Measurements from ENCODE around the gene CD93.

DNA sequence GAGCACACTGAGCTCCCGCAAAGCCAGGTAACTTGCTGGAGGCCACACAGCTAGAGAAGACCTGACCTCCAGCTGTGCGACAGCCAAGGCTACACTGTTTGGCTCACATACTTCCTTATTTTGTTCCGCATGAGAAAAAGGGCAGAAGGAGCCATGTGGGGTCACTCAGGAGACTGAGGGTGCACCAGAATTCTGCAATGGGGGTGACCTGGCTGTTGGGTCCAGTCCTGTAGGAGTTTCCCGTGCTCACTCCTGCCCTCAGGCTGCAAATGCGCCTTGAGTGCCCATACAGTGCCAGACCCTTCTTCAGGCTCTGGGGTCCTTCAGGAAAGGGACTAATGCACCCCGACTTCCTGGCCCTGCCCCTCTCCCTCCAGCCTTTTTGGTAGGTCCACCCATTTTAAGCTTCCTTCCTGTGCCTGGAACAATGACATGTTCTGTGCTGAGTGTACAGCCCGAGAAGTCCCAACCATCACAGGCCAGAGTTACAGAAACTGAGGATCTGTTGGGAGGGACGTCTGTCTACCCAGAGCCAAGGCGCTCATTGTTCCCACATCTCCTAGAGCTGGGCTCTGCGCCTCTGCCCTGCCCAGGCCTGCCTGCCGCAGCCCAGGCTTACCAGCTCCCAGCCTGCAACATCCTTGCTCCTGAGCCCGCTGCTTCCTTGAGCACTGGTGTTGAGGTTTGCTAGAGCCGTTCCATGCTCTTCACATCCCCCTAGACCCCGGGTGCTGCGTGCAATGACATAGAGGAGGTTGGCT is 33.5 kb upstream of the CD93 start:
- TF ChIP-seq RAD21 (IDR thresholded peaks at IDR 0.05; ENCODE audit: low read depth) = no peak
- no peak for TF ChIP-seq TEAD4 (IDR thresholded peaks at IDR 0.05)
- no peak for TF ChIP-seq EP300 (IDR thresholded peaks at IDR 0.05; ENCODE audit: borderline replicate concordance)
- TF ChIP-seq CEBPB (IDR thresholded peaks at IDR 0.05) = no peak
- TF ChIP-seq YY1 (IDR thresholded peaks at IDR 0.05; ENCODE audit: low read depth) = no peak
- TF ChIP-seq, protein P1, sequence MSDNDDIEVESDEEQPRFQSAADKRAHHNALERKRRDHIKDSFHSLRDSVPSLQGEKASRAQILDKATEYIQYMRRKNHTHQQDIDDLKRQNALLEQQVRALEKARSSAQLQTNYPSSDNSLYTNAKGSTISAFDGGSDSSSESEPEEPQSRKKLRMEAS (IDR thresholded peaks at IDR 0.05) = no peak
- TF ChIP-seq, protein P2, sequence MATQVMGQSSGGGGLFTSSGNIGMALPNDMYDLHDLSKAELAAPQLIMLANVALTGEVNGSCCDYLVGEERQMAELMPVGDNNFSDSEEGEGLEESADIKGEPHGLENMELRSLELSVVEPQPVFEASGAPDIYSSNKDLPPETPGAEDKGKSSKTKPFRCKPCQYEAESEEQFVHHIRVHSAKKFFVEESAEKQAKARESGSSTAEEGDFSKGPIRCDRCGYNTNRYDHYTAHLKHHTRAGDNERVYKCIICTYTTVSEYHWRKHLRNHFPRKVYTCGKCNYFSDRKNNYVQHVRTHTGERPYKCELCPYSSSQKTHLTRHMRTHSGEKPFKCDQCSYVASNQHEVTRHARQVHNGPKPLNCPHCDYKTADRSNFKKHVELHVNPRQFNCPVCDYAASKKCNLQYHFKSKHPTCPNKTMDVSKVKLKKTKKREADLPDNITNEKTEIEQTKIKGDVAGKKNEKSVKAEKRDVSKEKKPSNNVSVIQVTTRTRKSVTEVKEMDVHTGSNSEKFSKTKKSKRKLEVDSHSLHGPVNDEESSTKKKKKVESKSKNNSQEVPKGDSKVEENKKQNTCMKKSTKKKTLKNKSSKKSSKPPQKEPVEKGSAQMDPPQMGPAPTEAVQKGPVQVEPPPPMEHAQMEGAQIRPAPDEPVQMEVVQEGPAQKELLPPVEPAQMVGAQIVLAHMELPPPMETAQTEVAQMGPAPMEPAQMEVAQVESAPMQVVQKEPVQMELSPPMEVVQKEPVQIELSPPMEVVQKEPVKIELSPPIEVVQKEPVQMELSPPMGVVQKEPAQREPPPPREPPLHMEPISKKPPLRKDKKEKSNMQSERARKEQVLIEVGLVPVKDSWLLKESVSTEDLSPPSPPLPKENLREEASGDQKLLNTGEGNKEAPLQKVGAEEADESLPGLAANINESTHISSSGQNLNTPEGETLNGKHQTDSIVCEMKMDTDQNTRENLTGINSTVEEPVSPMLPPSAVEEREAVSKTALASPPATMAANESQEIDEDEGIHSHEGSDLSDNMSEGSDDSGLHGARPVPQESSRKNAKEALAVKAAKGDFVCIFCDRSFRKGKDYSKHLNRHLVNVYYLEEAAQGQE (IDR thresholded peaks at IDR 0.05; ENCODE audit: low read depth) = no peak
- TF ChIP-seq ZBTB7A (IDR thresholded peaks at IDR 0.05; ENCODE audit: low read depth) = no peak
- TF ChIP-seq TCF12 (IDR thresholded peaks at IDR 0.05; ENCODE audit: low read depth) = no peak
- no peak for TF ChIP-seq TAF1 (IDR thresholded peaks at IDR 0.05; ENCODE audit: low read depth)
